T-helper 2 cell (primary cell): ENCODE data around the gene INO80C.

Experiments used
- DNase-seq, 5 experiments: peaks; one replicate each; pipeline versions ENCODE4 v3.0.0 to v3.0.0-alpha.2; 2012 to 2022

Gene INO80C

DNA sequence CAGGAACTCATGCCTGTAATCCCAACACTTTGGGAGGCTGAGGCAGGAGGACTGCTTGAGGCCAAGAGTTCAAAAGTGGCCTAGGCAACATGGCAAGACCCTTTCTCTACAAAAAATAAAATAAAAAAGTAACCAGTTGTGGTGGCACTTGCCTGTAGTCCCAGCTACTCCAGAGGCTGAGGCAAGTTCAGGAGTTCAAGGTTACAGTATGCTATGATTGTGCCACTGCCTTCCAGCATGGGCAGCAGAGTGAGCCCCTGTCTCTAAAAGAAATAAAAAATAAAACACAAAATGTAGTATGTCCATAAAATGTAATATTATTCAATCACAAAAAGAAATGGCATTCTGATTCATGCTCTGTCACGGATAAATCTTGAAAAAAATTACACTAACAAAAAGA is 11.9 kb downstream of the INO80C start:
- DNase-seq, result no peak

DNA sequence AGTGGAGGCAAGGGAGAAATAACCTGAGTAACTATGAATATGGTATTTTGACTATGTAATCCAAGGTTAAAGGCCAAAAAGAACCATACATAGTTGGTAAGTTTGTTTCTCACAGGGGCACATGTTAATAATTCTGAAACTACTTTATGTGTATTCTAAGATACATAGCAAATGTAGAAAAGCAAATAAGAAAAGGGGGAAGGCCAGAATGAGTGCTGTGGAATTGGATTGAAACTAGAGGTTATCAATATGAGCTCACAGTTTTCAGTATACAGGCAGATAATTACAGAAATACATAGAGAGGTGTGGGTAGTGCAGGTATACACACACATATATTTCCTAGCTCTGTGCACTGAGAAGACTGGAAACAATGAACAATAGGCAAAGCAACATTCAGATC is 13.7 kb downstream of the INO80C start:
- no peak for DNase-seq

DNA sequence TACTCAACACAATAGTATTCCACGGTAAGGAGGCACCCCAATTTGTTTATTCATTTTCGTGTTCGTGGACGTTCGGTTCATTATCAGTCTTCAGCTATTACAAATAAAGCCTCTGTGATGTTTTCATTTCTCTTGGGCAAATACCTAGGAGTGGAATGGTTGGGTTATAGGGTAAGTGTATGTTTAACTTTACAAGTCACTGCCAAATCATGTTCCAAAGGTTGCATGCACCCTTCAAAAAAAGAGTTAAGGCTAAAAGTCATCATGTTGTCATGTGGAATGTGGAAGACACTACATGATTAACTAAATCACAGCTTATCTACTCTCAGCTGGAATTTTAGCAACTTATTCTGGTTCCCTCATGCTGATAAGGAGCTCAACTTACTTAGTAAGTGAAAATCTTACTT is 15.8 kb downstream of the INO80C start:
- no peak for DNase-seq

DNA sequence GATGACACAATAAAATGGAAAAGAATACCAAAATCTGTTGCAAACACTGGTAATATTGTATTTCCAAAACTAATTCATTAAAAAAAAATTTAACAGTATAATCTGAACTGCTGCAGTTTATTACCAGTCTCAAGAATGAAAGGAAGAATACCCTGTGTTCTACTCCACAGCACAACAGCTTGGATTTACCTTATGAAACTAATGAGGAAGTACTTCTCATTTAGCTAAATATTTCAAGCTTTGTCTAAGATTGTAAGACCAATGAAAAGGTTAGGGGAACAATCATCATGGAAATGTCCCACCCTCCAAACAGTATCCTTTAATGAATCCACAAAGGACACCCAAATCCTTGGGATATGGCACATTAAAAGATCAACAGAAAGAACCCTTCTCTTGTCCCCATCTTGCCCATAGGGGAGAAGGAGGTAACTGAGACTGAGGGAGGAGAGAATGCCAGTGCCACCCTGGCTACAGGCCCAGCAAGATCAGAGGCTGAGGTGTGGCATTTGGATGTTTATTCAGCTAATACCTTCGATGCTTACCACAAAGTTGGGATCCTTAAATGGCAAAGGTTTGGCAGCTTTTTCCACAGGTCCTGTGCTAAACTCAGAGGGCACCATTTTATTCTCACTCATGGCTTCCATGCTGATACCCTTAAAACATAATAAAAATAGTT is 17.7 kb downstream of the INO80C start:
- DNase-seq, result no peak

DNA sequence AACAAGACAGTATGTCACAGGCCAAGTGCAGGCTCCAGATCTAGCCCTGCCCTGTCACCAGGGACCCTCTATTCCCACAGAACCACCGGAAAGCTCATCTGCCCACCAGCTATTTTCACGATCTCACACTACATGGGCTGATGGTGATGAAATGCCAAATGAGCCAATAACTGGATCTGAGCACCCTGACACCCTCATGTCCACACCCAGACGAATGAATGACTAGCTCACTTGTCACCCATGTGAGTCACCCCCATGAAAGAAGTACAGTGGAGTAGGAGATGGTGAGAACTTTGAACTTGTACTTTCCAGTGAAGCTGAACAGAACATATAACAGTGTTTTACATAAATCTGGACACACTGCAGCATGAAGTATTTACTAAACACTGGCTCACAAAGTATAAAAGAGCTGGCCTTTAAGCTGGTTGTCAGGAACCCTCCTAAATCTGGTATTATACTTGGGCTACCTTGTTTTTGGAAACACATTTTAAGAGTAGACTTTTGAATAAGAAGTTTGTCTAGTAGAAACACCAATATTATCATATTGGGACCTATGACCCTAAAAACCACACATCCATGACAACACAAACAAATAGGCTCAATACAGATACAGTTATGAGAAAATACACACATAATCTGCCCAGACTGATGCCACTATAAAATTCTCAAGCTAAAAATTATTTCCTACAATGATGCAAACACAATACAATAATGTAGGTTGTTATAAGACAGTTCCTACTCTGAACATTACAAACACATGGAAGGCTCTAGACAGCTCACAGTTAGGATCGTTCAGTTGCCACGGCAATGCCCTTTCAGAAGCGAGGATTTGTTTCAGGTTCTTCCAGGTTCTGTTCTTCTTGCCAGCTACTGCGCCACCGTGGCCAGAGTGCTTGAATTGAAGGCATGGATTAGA is 19.0 kb downstream of the INO80C start:
- no peak for DNase-seq

DNA sequence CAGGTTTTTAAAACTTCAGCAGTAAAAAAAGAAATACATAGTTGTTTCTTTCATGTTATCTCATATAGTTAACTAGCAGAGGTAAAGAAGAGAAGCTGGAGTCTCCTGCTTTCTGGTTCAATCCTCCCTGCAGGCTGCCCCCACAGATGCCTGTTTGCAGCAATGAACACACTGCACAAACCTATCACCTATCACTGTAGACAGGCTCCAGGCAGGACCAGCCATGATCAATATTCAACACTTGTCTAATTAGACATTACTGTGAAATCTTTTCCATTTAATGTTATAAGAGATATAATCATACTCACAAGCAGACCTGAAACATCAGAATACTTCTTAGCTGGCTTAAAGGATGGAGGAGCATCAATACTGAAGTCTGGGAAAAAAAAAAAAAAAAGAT is 19.8 kb downstream of the INO80C start:
- no peak for DNase-seq

DNA sequence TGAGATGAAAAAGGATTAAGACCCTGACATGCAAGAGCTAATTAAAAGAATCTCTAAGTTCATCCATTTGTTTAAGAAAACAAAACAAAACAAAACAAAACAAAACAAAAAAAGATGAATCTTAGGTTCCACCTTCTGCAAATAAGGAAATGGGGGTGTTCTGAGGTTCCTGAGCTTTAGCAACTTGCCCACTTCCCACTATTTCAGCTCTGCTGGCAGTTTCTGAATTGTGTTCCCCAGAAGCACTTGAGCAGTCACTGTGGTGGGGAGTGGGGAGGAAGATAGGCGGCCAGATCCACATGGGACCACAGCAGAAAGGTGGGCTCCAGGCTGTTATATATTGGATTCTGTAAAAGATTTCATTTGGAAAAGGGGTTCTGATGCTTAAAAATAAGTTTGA is 20.3 kb downstream of the INO80C start:
- no peak for DNase-seq

DNA sequence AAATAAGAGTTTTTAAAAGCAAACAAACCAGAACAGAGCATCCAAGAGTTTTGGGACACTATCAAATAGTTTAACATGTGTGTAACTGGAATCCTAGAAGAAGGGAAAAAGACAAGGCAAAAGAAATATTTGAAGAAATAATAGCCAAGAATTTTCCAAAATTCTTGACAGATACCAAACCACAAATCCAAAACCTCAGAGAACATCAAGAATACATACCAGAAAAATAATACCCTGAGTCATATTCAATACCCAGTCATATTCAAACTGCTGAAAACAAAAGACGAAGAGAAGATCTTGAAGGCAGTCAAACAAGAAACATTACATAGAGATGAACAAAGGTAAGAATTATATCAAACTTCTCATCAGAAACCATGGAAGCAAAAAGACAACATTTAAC is 22.9 kb downstream of the INO80C start:
- DNase-seq, result no peak

DNA sequence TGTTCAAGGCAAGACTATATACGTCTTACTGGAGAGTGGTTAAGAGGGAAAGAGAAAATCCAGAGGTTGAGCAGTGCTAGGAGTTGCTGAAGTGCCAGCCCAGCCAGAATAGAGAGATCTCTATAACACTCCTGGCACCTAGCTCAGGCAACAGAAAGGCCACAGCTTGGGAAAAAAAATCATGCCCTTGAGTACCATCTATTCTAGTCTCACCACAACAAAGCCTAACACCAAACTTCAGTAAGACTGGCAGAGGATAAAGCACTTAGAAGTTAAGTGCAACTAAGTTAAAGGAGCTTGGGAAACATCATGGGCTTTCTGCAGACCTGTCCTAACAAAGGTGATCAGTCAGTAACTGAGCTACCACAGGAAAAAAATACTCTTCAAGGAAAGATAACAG is 24.2 kb downstream of the INO80C start:
- no peak for DNase-seq

DNA sequence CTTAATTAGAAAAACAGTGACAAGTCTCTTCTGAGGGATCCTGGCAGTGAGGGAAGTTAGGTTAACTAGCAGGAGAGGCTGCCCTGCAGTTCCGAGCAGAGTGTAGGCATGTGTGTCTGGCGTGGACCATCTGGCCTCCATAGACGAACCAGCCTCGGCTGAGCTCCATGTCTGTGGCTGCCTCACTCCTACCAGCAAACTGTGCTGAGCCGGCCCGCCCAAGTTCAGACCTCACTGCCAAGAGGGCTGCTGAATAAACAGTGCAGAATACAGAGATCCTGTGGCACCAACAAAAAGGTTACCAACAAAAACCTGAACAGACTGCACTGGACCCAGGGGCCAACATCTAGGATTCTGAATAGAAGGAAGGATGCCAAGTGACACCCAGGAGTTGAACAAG is 27.3 kb downstream of the INO80C start:
- DNase-seq, result no peak

DNA sequence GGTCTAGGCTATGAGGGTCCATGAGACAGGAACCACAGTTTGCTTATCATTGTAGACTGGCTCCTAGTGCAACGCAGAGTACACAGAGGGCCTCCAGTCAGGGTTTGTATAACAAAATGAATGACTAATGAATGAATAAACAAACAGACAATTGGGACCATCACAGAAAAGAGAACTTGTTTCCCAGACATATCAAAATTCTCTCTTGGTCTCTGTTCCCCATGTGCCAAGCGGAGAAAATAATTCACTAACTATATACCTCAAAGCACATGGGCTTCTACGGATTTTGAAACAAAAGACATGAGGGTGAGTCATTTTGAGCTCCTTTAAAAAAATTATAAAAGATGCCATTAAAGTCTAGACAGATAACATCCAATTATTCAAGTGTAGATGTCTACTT is 28.0 kb downstream of the INO80C start:
- DNase-seq, result no peak

DNA sequence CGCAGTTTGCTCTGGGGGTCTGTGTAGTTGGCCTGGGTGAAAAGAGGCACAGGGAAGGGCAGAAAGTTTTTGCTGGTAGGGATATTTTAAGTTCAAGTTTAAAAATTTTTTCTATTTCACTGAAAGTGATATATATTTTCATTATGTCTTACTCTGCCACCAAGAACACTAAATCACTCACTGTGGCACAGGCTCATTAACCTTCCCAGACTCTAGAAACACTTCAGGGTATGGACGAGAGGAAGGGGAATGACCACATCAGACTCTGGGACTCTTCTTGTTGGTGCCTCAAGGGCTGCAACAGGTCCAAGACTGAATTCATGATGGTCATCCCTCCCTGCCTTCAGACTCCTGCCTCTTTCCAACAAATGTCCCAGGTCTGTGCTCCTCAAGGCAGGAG is 29.0 kb downstream of the INO80C start:
- DNase-seq, result no peak

DNA sequence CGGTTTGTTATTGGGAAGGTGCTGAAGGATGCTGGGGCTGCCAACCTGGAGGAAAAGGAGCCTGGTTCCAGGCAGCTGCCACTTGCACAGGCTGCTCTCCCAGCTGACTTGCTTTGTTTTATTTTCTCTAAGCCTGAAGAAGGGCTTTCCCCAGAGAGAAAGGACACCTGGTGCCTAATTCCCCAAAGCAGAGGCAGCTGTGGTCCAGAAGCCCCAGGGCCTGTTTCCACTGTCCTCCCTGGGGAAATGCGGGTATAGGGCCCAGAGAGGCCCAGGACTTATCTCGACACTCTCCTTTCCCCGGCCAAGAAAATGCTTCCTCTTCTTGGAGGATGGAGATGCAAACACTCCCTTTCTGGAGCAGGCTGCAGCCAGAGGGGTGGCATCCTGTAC is 30.1 kb downstream of the INO80C start:
- no peak for DNase-seq

DNA sequence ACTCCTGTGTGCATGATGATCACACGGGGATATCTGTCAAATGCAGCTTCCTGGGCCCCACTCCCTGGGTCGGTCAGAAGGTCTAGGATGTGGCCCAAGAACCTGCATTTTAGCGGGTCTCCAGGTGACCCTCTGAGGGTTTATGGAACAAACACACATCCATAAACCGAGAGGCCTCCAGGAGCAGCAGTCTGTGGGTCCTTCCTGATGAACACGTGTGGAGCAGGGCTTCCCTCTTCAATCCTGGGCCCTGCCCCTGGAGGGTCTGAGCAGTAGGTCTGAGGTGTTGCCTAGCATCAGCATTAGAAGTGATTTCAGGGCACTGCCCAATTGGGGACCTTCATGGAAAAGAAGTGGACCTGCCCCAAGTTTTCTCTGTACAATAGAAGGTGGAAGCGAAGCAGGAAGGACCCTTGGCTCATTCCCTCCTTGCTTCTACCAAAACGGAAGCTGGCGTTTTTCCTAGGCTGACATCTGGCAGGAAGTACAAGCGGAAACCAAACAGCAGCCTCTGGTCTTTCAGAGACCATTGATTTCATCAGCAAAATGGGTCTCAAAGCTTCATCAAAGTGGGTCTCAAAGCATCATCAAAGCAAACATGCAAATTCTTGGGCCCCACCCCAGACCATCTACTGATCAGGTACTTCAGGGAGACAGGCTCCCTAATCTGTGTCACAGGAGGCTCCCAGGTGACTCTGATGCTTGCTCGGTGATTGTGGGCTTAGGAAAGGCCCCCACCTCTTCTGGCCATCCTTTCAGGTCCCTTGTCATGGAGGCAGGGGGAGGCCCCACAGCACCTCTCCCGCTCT is 30.7 kb downstream of the INO80C start:
- DNase-seq, result no peak

DNA sequence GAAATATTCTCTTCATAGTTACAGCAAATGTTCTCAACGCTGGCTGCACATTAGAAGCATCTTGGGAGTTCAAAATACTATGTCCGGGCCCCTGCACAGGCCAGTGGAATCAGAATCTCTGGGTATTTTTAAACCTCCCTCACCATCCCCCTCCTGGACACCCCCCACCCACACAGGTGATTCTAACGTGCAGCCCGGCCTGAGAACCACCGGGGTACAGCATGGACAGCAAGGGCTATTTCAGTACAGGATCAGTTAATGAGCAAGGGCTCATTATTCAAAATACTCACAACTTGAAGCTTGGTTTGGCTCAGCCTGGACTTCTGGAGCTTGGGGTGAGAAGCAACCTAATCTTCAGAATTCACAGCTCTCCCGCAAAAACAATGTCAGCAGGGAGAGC is 31.4 kb downstream of the INO80C start:
- DNase-seq, result no peak

DNA sequence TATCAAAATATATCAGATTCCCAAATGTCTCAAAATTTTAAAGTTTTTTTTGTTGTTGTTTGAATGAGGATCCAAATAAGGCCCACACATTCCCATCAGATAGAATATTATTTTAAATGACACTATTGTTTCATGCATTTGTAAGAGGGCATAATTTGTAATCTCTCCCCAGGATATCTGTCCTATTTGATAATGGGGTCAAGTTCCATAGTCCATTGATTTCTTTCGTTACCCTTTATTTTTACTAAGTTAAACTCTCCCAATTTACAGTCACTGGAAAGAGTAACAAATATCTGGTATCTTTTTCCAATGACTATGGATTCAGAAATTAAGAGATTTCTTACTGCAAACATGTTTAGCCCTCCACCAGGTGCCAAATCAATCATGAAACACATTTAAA is 32.4 kb downstream of the INO80C start:
- no peak for DNase-seq

DNA sequence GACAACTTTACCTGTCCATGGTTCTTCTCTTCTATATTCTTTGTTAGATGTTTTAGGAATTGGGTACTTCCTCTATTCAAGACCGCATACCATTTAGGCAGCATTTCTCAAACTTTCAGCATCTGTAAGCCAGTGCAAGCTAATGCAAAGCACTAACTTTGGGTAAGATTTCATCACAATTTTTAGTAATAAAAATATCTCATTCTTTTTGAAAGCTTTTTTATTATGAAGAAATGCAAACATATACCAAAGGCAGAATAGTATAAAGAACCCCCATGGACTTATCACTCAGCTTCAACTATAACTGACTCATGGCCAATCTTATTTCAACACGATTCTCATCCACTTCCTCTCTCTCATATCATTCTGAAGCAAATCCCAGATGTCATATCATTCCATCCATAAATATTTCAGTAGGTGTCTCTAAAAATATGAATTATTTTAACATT is 32.9 kb downstream of the INO80C start:
- no peak for DNase-seq

DNA sequence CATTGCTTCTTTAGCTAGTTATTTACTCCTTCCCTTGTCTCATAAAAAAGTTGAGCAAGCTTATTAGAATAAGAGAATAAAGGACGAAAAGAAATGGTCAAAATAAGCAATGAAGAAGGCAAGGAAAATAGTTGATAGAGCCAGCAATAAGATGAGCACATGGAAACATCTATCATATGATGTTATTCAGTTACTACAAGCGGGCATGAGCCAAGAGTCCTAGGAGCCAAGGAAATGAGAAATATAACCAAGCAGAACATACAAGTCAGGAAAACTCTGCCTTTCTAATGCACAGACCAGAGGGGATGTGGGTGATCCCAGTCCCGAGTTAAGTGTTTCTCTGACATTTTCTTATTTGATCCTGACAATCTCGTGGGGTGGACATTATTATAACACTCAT is 33.9 kb downstream of the INO80C start:
- no peak for DNase-seq

DNA sequence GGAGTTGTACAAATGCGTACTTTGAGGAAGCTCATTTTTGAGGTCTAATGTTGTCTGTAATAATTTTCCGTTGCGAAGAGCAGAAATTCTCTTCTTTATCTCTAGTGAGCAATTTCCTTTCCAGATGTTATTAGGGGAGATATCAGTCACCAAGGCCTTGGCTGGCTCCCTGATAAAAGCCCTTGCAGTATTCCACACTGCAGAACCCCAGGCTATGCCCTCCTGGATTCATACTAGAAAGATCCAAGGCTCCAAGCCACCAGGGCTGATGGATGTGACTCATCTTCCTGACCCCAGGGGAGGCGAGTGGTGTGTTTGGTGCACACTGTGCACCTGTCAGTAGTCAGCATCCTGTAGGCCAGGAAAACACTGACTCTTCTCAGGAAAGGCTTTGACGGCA is 34.7 kb downstream of the INO80C start:
- DNase-seq, result no peak

DNA sequence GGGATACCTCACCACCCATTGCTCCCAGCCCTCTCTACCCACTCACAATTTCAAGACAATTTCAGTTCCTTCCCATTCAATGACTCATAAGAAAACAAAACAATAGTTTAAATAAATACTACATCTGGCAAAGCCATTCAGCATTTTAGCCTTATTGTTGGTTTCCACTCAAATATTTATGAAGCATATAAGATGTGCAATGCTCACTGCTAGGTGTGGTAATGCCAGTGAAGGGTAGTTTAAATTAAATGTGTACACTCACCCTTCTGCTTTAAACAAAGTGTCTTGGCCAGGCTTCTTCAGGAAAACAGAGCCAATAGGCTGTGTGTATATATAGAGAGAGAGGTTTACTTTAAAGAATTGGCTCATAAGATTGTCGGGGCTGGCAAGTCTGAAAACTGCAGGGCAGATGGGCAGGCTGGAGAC is 37.0 kb downstream of the INO80C start:
- DNase-seq, result no peak

DNA sequence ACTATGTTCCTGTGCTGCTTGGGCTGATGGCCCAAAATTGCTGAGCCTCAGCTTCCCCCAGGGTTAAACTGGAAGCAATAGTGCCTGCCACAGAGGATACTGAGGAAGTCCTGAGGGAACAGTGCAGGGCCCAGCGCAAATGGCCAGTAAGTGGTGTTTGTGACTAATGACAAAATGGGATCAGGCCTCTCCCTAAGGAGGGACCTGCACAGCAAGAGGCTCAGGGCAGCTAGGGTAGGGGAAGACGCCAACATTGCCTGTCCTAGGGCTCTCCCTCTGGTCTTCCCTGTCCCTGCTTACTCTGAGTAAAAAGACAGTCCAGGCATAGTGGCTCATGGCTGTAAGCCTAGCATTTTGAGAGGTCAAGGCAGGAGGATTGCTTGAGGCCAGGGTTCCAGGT is 37.8 kb downstream of the INO80C start:
- no peak for DNase-seq

DNA sequence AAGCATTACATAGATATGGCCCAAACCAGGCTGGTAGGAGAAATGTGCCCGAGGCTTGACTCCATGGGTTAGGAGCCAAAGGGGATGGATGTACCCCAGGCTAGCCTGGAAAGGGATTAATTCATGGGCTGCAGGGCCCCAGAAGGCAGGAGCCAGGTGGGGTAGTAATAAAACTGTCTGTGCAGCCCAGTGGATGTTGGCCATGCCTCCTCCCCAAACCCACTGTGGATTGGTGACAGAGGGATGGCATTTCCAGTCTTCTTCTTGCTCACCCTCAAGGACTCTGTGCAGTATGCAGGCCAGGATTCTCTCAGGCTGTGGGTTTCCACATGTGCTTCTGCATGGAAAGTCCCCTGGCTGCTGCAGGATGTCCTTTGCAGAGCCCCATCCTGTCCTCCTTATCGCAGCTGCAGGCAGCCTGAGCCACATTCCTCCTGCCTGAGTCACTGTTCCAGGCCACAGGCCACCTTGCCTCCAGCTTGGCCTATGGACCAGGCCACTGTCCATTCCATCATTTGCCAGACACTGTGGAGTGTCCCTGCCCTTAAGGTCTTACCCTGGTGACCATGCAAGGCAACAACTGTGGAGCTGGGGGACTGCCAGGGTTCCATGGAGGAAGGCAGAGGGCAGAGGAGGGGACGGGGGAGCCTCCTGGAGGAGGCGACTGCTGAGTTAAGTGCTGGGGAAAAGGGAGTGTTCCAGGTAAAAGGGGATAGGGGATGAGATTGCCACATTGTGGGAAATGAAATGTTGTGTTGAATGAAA is 38.9 kb downstream of the INO80C start:
- DNase-seq, result no peak

DNA sequence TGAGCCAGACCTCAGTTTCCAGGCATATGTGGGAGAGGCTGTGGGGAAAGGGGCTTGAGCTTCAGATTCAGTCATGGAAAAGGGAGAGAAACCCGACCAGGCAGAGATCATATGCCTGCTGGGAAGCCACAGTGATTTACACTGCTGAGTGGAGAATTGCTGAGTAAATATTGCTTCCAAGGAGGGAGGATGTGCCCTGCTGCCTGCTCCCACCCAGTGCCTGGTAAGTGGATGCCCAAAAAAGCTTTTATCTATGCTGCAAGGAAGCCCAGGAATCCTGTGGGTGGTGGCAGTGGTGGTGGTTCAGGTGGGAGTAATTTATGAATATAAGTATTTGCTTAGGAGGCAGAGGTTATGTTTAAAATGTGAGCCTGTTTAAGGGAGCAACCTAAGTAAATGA is 39.5 kb downstream of the INO80C start:
- DNase-seq, result no peak
